GM20431 (cell line): ENCODE measurements around the gene SH2B3.

Source experiments
- in situ Hi-C: fragments of 300-500 bp; cut with MseI, MboI; formaldehyde crosslinking; loops from one replicate; pipeline ENCODE4 v1.15.0; 2020; ENCODE audit warnings: low sequenced_read_pairs; ENCODE audit not compliant: unreplicated experiment

Gene SH2B3

DNA sequence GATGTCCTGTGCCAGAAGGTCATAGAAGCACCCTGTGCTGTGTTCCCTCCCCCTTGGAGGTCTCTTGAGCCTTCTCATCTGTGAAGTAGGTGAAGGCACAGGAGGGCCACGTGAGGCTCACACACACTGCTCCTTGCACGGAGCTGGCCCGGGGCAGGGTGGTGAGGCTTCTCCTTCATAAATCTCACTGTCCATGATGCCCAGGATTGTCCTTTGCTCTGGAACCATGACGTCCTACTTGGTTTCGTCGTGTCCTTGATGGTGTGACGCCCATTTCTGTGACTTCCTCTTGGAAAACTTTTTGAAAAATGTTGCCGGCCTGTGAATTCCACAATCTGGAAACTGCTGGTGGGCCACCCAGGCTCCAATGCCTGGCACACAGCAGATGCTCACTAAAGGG is 34.4 kb downstream of the SH2B3 start:
- in situ Hi-C loops, result no loop called here

DNA sequence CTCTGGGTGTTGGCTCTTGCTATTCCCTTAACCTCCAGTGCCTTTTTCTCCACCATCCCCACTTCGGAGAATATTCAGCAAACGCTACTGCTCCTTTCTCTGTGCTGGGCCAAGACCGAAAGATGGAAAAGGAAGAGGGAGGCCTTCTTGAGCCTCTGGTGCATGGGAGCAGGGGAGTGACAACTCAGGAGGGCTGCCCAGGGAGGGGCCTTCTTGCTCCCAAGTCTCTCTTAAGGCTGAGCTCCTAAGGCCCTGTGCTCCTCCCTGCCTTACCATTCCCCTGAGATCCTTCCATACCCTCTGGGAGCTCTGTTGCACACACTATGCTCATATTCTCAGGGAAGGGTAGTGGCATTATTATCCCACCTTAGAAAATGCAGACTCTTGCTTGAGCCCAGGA is 34.9 kb downstream of the SH2B3 start:
- in situ Hi-C loops, result no loop called here

DNA sequence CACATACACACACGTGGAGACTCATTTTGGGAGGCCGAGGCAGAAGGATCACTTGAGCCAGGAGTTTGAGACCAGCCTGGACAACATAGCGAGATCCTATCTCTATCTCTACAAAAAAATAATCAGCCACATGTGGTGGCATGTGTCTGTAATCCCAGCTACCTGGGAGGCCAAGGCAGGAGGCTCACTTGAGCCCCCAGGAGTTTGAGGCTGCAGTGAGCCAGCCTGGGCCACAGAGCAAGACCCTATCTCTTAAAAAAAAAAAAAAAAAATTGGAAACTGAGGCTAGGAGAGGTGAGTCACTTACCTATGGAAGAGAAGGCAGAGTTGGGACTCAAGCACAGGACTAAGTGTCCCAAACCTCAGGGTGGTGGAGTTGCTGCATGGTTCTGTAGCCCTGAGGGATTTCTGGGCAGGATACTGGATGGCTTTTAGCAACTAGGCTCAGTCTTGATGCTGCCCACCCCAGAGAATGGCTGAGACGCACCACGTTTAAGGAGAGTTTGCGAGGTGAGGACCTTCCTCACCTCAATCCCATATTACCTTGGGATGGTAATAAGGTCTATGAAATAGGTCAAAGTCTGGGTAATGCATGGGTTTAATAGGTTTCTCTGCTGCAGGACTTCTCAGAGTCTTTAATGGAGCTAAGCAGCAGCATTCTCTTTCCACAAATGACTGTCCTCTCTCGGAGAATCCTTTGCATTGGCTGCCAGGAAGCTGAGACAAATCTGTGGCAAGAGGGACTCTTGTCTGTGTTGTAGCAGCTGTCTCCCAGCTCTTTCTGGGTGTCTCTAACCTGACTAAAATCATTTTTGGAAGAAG is 35.6 kb downstream of the SH2B3 start:
- in situ Hi-C loops, result no loop called here

DNA sequence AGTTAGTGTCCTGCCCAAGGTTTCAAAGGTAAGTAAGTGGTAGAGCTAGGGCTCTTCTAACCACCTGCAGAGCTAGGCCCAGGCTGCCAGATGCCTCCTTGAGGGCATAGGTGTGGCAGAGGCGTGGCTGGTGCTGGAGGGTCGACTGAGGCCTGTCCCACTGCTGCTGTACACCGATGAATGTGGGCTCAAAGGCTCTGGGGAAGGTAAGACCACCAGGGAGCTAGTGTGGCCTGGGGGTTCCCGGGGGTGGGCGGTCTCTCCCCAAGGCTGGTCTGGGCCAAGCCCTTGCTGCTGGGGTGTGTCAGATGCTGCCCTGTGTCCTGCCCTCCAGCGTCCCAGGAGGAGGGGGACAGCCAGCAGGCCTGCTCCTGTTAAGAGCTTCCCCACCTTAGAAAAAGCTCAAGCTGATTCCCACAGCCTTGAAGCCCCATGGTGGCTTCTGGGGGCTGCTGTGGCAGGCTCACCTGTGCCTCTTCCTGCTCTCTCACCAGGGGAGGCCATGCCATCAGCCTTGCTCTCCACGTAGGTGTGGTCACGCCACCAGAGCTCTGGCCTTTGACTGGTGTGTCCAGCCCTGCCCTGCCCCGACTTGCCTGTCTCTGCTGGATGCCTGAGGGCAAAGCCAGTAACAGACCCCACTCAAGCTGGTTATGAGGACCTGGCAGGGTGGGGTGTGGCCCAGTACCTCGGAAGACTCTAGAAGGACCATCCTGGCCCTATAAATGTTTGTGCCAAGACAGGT is 36.8 kb downstream of the SH2B3 start:
- in situ Hi-C loops, result no loop called here

DNA sequence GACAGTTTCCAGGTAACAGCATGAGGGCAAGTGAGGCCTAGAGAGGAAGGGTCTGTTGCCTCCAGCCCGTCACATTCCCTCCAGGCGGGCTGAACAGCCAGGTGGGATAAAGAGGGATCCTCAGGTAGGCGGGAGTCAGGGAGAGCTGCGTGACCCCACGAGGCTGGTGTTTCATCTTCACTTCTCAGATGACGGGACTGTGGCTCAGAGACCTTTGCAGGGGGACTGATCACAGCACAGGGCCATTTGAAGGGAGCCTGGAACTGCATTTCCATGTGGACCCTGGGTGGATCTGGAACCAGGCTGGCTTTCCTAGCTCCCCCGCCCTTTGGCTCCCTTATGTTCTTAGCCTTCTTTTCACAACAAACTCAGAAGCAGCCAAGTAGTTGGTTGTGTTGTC is 37.4 kb downstream of the SH2B3 start:
- in situ Hi-C loops, result no loop called here

DNA sequence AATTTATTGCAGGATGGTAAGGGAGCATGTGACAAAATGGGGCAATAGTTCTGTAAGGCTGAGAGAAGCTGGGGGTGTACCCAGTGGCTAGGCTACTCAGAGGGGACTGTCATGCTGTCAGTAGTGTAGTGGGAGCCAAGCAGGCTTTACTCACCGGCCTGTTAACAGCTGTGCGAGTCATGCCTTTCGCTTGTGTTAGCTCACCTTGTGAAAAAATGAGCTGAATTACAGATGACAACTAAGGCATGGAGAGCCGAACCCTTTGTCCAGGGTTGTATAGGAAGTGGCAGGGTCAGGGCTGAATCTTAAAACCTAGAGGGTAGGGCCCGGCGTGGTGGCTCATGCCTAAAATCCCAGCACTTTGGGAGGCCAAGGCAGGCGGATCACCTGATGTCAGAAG is 37.9 kb downstream of the SH2B3 start:
- in situ Hi-C loops, result no loop called here

DNA sequence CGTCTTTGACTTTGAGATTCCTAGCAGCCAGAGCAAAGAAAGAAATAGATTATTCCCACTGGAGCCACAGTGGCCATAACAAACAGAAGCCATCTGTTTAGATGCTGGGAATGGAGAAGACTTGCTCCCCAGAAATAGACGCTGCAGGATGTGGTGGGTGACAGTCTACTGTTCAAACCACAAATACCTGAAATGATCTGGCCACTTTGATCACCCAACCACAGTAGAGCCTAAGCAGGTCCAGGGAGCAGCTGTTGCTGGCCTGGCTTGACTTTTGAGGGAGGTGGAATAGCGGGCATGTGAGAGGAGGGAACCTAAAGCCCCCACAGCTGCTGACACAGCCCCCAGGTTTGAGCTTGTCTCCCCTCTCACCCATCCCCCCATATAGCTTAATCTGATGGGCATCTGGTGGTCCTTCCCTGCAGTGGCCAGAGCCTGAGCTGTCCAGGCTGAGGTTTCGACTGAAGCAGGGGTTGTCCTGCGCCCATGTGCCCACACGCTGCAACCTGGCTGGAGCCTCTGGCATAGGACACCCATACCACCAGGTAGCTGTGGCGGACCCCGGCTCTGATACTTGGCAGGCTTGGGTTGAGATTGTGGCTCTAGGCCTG is 38.7 kb downstream of the SH2B3 start:
- in situ Hi-C loops, result no loop called here

DNA sequence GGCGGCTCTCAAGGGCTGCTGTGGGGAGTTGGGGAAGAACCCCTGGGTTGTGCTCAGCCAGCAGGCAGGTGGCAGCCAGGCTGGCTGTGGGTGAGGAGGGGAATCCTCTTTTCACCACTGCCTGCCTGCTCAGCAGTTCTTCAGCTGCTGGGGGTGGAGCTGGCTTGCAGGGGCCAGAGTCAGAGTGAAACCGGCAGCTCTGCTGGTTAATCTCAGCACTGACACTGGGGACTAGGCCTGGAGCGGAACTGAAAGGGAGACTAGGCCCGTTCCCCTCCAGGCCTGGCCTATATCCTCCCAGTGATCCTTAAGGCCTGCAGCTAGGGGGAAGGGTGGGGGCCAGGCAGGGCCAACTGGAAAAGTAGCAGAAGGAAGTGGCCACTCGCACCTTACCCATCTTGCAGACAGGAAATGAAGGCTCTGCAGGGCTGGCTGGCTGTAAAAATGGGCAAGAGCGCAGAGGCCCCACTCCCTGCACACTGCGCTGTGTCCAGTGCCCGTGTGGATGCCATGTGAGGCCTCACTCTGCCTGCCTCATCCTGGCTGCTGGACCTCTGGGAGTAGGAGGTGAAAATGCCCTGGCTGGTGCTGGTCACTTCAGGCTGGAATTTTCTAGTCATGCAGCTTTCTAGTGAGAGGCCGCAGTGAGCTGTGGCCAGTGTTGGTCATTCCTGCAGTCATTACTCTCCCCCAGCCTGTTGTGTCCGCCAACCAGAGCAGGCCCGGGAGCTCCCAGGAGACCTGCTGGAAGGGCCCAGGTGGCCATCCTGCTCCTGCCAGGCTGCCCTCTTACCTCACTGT is 39.4 kb downstream of the SH2B3 start:
- in situ Hi-C loops, result no loop called here

DNA sequence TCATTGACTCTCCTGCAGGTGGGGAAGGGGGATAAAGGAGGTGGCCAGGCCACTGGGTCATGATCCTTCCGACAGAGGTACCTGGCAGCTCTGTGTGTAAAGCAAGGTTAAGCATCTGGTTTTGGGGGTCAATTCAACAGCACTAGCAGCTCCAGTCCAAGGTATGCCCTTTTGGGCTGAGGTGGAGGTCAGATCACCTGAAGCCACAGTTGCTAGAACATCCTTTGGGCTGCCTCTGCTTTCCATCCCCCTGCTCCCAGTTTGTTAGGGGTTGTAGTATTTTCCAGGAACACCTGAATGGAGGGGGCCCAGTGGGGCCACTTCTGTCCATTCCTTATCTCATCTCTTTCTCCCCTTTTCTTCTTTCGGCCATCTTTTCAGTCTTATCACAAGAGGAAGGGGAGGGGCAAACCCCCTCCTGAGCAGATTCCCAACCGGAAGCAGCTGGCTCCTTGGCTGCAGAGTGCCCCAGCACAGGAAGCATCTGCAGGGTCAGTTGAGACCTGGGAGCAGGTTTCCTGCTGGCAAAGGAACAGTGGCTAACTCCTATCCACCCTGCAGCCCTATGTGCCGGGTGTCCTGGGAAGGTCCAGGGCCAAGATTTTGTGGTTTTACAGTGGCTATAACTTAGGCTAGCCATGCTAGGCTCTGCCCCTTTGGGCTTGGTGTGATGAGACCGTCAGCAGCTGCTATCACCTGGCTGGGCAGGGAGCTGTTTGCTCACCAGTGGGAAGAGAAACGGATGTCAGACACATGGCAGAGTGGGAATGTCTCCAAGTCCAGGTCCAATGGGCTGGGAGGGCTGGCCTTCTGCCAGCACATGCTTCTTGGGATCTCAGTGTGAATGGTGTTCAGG is 40.2 kb downstream of the SH2B3 start:
- in situ Hi-C loops, result no loop called here

DNA sequence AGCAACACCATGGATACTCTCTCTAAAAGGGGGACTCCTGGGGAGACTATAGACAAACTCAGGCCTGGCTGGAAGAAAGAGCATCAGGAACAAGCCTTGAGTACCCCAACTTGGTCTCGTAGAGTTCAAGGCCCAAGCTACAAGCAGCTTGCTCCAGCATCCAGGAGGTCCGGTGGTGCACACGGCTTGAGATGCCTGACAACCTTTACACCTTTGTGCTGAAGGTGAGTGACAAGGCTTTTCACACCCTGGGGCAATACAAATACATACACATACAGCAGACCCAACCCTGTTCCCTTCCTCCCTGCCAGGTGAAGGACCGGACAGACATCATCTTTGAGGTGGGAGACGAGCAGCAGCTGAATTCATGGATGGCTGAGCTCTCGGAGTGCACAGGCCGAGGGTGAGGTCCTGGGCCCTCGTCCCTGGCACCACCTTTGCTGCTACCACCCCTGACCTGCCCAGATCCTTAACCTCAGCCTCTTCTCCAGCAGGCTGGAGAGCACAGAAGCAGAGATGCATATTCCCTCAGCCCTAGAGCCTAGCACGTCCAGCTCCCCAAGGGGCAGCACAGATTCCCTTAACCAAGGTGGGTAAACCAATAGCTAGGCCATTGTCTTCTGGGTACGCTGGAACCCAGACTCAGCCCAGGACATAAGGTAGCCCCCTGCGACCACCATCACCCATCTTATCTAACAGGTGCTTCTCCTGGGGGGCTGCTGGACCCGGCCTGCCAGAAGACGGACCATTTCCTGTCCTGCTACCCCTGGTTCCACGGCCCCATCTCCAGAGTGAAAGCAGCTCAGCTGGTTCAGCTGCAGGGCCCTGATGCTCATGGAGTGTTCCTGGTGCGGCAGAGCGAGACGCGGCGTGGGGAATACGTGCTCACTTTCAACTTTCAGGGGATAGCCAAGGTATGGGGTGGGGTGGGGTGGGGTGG is 41.2 kb downstream of the SH2B3 start:
- in situ Hi-C loops, result no loop called here

DNA sequence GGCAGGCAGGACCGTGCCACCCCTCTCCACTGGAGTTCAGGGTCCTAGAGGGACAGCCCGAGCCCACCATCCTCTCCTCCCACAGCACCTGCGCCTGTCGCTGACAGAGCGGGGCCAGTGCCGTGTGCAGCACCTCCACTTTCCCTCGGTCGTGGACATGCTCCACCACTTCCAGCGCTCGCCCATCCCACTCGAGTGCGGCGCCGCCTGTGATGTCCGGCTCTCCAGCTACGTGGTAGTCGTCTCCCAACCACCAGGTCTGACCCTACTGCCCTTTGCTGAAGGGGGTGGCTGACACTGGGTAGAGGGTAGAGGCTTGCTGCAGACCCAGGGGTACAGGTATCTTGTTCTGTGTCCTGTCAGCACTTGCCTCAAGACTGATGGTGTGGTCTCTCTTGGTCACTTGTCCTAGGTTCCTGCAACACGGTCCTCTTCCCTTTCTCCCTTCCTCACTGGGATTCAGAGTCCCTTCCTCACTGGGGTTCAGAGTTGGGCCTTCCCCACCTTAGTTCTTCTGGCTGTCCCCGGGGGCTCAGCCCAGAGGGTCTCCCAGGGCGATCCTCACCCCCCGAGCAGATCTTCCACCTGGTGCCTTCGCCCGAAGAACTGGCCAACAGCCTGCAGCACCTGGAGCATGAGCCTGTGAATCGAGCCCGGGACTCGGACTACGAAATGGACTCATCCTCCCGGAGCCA is 42.0 kb downstream of the SH2B3 start:
- in situ Hi-C loops, result no loop called here

DNA sequence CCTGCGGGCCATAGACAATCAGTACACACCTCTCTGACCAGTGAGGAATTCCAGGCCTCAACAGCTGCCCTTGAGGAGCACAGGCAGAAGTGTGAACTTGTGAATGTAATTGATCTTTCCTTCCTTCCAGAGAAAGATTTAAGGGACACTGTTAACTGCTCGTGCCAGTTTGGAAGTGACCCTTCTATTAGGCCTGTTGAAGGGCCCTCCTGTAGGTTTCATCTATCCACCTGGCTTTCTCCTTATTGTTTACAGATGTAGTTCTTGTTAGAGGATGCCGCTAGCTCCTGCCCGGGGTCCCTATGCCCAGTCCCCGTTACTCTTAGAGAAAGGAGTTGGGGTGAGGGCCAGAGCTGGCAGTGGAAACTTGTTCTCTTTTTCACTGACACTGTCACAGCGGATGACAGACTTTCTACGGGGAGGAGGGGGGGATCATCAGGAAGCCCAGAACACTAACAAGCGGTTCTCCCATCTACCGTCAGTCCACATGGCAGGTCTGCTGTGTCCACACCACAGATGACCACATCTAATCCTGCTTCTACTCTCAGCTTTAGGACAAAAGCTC is 42.6 kb downstream of the SH2B3 start:
- in situ Hi-C loops, result no loop called here

DNA sequence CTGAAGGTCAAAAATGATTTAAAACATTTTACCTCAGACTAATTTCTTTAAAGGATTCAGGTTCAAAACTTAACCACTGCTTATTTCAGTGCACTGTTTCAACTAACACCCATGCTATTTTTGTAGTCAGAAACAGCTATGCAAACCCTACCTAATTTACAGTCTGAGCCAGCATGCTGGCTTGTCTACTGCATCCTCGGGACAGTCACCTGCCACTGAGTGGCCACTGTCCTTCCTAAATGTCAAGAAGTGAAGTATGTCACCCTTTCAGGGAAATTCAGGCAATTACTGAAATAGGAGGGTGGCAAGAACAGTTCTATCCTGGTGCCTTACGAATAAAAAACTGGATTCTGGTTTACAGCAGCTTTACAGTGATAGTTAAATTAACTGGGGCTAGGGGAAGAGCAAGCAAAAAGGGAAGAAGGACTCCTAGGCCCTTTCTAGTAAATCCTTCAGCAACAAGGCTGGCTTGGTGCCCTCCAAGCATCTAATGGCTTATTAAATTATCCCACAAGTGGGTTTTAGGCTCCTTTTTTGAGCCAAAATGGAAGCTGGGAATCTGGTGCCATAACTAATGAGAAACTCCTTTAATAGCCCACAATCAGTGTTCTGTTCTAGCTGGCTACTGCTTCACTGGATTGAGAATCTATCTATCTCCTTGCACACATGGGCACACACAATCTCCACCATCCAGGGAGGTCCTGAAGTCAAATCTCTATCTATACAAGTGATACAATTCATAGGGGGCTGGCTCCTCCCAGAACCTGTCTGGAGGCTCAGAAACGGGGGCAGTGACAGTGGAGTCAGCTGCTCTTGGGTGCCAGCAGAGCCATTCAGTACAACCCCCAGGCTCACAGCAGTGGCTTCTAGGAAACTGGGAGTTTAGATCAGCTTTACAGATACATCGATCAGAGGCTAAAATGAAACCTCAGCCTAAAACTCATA is 43.4 kb downstream of the SH2B3 start:
- in situ Hi-C loops, result no loop called here

DNA sequence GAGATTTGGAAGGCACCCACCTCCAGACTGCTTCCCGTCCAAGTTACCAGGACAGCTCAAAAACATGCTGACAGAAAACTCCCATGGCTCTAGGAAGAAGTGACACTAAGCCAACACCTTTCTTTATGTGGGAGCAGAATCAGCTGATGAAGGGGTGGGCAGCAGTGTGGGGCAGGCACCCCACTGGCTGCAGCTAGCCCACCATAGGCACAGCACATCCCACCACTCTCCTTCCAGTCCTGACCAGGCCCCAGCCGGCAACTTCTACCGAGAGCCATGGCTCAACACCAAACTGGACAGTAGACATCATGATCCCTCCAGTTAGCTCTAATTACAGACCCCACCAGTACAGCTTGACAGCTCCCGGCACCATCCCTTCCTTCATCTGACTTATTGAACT is 45.0 kb downstream of the SH2B3 start:
- in situ Hi-C loops, result loop anchor here (5.0 kb wide), 1 partner anchor 48 kb away; no protein-coding TSS in a partner anchor

DNA sequence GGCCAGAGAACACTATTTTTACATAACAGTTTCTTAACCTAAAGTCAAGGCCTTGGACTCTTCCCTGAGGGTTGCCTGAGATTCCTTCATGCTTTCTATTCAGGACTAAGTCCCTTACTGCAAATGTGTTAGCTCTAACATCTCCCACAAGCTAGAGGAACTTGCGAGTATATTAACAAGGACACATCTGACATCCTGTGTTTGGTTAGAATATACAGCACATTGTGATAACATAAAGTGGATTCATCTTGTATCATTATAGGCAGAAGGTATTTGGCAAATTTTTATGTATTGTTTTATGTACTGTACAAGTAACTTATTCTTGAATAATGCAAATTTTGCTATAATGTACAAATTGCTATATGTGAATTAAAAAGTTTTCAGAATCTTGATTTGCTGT is 45.5 kb downstream of the SH2B3 start:
- in situ Hi-C loops, result loop anchor here (5.0 kb wide), 1 partner anchor 49 kb away; no protein-coding TSS in a partner anchor

DNA sequence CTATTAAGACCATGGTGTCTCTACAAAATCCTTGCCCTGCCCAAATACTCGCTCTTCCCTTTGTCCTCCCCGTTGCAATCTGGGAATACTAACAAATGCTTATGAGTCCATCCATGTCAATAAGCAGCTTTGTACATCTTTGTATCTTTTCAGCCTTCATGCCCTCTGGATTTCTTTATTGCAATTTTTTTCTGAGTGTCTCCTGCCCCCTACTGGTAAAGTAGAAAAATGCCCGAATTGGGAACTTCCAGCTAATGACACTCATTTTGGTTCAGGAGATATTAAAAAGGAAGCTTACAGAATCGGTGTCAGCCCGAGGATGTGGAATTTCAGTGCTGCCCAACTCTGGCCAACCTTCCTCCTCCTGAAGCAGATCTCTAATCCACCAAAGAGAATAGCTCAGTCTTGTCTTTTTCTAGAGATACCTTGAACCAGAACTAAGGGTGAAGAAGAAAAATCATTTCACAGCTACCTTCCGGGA is 46.0 kb downstream of the SH2B3 start:
- in situ Hi-C loops, result loop anchor here (5.0 kb wide), 1 partner anchor 49 kb away; no protein-coding TSS in a partner anchor
